ENCODE data around the gene MDH1.

- TF ChIP-seq YY1 (IDR thresholded peaks at IDR 0.05; ENCODE audit: insufficient read depth, insufficient read length) (no peak), SUZ12 (IDR thresholded peaks at IDR 0.05; ENCODE audit: extremely low read depth, insufficient read depth, insufficient read length) (no peak)
Measured at GRCh38 chr2:63639344-63639743, 50.6 kb downstream of the MDH1 start.
